T1000 (cell line): ENCODE results near the gene UPF3A.
"Not testable (repeated sequence)": the region's sequence is repeated elsewhere in the genome, so short reads cannot be mapped to it uniquely, and the experiment has no call there.

Experiments
- DNase-seq: peaks from one replicate; lab custom pipeline; 2025; ENCODE audit warnings: mixed read lengths; lab: John Stamatoyannopoulos, UW

Gene UPF3A

DNA sequence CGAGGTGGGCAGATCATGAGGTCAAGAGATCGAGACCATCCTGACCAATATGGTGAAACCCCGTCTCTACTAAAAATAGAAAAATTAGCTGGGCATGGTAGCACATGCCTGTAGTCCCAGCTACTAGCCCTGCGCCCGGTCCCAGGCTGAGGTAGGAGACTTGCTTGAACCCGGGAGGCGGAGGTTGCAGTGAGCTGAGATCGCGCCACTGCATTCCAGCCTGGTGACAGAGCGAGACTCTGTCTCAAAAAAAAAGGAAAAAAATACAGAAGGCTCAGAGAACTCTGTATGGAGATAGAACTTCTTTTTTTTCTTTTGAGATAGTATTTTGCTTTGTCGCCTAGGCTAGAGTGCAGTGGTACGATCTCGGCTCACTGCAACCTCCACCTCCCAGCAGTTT lies 17.1 kb upstream of the UPF3A start:
- DNase-seq, result not testable (repeated sequence)

- DNase-seq, result no peak
Observed at GRCh38 chr13:114264886-114265611, 16.4 kb upstream of the UPF3A start.

DNA sequence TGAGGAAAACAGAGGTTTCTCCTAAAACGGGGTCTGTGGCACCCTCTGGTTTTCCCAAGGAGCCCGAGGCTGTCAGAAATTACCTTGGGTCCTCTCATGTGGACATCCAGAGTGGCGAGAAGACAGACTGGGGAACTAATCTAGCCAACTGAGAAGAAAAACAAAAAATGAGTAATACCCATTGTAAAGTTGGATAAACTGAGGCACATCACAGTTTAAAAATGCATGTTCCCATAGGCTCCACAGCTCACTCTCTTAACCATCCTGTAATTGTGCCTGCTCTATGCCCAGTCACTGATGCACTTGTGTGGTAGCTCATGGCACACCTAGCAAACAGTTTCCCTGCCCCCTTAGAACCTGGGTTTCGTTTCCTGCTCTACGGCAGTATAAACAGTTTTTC lies 15.2 kb upstream of the UPF3A start:
- no peak for DNase-seq

- DNase-seq, result no peak
Observed at GRCh38 chr13:114268344-114269280, 12.8 kb upstream of the UPF3A start.

GRCh38 chr13:114269281-114269770 lies 12.1 kb upstream of the UPF3A start:
- DNase-seq, result no peak

- DNase-seq, result no peak
Observed at GRCh38 chr13:114272977-114273376, 8.4 kb upstream of the UPF3A start.

- DNase-seq, result no peak
Observed at GRCh38 chr13:114275304-114275703, 6.1 kb upstream of the UPF3A start.

DNA sequence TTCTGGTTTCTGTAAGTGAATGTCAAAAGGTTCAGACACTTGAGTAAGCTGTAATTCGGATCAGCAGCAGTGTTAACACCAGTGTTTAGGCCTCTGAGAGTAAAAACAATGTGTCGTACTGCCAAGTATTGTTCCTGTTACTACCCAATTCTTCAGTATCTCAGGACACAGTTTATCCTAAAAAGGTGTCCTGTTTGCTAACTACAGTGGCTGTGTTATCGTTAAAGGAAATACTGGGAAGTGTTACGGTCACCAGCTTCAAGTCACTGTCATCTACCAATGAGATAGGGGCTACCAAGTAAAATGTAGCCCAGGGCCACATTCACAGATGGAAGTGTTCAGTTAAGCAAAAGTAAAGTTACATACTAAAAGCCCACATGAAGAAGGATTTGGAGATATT lies 2.3 kb upstream of the UPF3A start:
- DNase-seq, result no peak

DNA sequence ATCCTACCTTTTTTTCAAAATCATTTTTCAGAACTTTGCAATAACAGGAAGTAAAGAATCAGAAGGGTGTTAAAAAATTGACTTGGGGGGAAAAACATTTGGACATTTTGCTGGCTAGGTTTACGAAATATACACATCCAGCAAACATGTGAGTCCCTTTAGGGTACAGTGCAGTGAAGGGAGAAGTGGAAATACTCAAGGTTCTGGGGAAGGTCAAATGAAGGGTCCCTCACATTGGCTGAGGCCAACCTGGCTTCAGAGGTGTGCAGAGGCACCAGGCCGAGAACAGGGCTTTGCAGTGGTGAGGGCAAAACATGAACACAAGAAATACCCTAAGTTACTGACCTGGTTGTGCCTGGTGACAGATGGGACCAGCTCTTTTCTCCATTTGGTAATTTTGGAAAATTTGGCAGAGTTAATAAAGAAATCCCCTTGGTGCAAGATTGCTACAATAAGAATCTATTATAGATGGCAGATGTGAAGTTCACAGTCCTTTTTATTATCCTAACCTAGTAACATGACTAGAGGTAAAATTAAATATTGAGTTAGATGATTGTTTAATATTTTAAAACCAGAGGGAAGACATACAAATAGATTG lies 1.5 kb upstream of the UPF3A start:
- no peak for DNase-seq

DNA sequence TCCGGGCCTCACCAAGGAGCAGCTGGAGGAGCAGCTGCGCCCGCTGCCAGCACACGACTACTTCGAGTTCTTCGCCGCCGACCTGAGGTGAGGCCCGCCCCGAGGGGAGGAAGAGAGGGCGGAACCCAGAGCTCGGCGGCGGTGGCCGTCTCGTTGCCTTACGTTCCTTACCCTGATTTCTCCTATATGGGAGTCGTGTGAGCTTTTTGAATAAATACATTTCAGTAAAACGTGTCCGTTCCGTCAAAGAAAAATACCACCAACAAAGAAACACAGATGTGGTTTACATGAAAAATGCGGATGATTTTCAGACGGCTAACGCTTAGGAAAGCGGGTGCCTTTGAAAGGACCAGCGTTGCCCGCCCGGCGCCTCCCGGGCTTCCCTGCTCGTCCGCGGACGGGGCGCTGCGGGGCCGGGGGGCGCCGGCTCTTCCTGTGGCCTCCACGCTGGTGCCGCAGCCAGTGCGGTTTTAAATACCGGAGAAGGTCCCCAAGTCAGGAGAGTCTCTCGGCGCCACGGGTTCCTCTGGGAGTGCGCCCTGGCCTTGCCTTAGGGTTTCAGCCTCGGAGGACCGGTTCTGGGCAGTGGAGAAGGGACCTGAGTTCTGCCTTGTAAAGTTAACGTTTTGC lies 755 bp downstream of the UPF3A start:
- DNase-seq, result peak; percentile 45

DNA sequence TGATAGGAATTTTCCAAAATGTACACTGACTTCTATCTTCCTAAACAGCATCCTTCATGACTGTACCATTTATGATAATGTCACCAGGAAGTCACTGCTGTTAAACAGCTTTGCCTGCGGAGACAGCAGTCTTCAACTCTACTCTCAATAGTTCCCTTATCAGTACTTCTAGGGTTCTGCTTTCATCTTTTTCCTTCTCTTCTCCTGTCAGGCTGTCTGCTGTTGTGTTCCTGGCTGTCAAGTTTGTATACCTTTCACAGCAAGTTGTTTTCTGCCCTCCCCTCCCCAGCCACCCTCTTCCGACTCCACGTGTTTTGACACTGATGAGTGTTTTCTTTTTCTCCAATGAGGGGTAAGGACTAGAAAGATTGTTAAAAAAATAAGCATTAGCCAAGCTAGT lies 2.2 kb downstream of the UPF3A start:
- DNase-seq, result no peak

- no peak for DNase-seq
Observed at GRCh38 chr13:114284680-114285079, 3.3 kb downstream of the UPF3A start.

DNA sequence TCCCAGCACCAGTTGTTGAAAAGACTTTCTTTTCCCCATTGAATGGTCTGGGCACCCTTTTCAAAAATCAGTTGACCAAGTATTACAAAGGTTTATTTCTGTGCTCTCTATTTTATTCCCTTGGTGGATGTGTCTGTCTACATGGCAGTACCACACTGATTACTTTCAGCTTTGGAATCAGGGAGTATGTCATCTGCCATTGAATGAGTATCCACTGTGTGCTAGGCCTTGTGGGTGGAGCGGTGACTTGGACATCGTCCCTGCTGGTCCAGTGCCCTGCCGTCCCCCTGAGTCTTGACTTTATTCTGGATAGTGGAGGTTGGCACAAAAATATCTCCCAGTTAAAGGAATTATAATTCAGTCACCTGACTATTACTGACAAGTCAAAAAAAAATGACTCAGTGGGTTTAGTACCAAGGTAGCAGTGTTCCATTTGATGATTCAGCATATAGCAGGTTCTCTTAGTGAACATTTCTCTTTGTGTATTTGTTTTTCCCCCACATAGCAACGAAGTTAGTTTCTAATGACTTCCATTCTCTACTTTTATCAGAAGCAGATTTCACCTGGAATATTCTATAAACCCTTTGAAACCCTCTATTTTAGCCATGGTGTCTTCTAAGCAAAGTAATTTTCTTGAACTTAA lies 3.9 kb downstream of the UPF3A start:
- DNase-seq, result no peak

- no peak for DNase-seq
Observed at GRCh38 chr13:114286808-114287207, 5.4 kb downstream of the UPF3A start.

DNA sequence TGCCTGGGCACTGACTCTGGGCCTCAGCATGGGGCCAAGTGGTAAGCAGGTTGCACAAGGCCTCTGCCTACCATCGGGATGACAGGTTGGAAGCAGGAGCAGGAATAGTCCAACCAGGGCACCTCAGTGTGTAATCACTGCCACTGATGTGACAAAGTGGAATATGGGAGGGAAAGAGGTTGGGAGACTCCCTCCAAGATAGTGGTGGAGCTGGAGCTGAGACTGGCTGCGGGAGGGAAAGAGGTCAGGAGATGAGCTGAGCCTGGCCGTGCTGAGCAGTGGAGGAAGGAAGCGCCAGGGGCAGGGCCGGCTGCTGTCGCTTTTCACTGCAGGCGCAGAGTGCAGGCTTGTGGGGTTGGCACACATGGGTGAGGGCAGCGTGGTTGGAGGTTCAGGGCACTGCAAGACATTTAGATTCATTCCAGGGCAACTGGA lies 6.8 kb downstream of the UPF3A start:
- no peak for DNase-seq

DNA sequence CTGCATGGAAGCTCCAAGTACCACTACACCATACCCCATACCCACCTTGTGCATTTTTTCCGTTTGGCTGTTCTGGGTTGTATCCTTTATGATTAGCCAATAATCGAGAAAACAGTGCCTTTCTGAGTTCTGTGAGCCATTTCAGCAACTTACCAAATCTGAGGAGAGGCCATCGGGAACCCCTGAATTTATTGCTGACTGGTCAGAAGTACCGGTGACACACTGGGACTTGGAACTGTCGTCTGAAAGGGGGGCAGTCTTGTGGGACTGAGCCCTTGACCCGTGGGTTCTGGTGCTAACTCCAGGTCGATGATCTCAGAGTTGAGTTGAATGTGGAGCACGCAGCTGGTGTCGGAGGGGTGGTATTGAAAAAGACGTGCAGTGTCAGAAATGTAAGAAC lies 15.0 kb downstream of the UPF3A start:
- DNase-seq, result no peak

DNA sequence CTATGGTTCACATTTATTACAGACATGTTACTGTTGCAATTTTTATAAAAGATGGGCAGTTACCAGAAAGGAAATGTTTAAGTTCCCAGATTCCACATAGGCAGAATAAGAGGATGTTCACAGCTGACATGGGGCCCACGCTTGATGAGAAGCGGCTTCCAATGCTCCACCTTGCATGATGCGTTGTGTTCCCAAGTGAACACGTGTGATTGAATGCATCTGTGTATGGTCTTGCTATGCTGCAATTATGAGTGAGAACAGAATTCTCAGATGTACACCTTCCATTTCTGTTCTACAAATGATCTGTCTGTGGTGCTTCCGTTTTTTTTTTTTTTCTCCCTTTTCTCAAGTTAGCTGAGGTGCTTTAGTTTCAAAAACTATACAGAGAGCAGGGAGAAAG lies 15.5 kb downstream of the UPF3A start:
- no peak for DNase-seq

DNA sequence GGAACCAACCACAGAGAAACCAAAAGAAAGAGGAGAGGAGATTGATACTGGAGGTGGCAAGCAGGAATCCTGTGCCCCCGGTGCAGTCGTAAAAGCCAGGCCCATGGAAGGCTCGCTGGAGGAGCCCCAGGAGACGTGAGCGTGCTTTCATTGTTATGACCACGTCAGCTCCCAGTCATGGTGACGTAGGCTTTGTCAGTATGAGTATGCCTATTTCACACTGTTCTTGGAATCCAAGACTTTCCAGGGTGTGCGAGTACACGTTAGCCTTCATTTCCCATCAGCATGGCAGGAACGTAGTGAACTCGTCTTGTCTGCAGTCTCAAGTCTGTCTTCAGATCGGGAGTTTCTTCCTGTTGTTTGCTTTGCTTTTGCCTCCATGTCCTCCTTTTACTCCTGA lies 17.5 kb downstream of the UPF3A start:
- peak; percentile 24 for DNase-seq

GRCh38 chr13:114299604-114300305 lies 18.4 kb downstream of the UPF3A start:
- DNase-seq, result no peak

GRCh38 chr13:114303700-114304327 lies 22.4 kb downstream of the UPF3A start:
- DNase-seq, result no peak
